Urinary bladder (tissue), 4 donors: ENCODE data around the gene DDX18. TPM values are rescaled to one million over a fixed set of nuclear protein-coding genes. Genes with fewer than 3 reads are reported as not detected.
"Not testable (repeated sequence)": the region's sequence is repeated elsewhere in the genome, so short reads cannot be mapped to it uniquely, and the experiment has no call there.

ENCODE experiments used
- DNase-seq: peaks from one replicate; pipeline ENCODE4 v3.0.0-alpha.2; 2015; ENCODE audit errors: extremely low spot score
- H3K27ac ChIP-seq: one replicate; pipeline ENCODE4 v1.5.1; 2013; ENCODE audit warnings: low read depth, mild to moderate bottlenecking, moderate library complexity
- H3K36me3 ChIP-seq: one replicate; pipeline ENCODE4 v1.6.1; 2013; ENCODE audit warnings: mild to moderate bottlenecking, moderate library complexity; ENCODE audit not compliant: insufficient read depth
- H3K4me1 ChIP-seq: one replicate; pipeline ENCODE4 v1.6.1; 2013; ENCODE audit warnings: mild to moderate bottlenecking, moderate library complexity; ENCODE audit not compliant: insufficient read depth
- H3K4me3 ChIP-seq: one replicate; pipeline ENCODE4 v1.5.1; 2013; ENCODE audit warnings: low read depth, low read length
- WGBS: extraction: QIAGEN DNeasy Blood & Tissue Kit; methylation state at CpG from one replicate; pipeline ENCODE4 v1.1.7; 2013; 5-methylcytosine and 5-hydroxymethylcytosine counted together
- polyA plus RNA-seq: library from polyadenylated mRNA; stranded (reverse); fragments of 200-250 nt; gene quantifications from one replicate; pipeline ENCODE4 v1.2.3, GENCODE V29; 2013
- total RNA-seq: library from RNA; depleted of rRNA; stranded (reverse); fragments of >200 nt; gene quantifications from one replicate; pipeline ENCODE4 v1.2.3, GENCODE V29; 2014
- donor health status: healthy with polysubstance abuse.
- donor health status: healthy.

Gene DDX18
- total and polyA plus RNA-seq, 2 donors: 33.5 to 56.7 TPM

DNA sequence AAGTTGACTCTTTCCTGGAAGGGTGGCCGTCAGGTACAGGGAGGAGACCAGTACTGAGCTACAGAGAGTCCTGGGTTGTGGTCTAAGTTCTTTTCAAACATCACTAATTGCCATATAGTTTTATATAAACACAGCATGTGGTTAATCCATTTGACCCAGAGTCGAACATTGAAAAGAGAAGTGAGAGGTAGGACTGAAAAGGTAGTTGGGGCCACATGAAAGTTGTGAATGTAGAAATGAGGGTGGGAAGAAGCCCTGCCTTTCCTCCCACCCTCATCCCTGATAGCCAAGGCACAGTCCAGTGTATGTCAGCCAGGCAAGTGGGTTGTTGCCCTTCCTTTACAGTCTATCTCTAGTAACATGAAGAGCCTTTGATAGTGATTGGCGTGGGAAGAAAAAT lies 4.4 kb downstream of the DDX18 start:
- DNase-seq: no peak
- no peaks in the 10 kb centered on the region for H3K4me1 ChIP-seq
- peaks cover 12% of the 10 kb centered on the region for H3K36me3 ChIP-seq
- no peak overlapping the region for H3K27ac ChIP-seq
- WGBS: 94% methylated on average over 3 of the region's 3 CpGs
- H3K4me3 ChIP-seq: no peak overlapping the region

GRCh38 chr2:117820444-117820843 lies 6.0 kb downstream of the DDX18 start:
- no peak for DNase-seq
- Histone ChIP-seq H3K4me3 (no peak overlapping the region), H3K27ac (no peak overlapping the region), H3K4me1 (no peaks in the 10 kb centered on the region), H3K36me3 (peaks cover 16% of the 10 kb centered on the region)
- 82% methylated on average over 1 of the region's 1 CpG for WGBS

- no peaks in the 10 kb centered on the region for H3K4me1 ChIP-seq
- DNase-seq: no peak
- peaks cover 23% of the 10 kb centered on the region for H3K36me3 ChIP-seq
- WGBS: 90% methylated on average over 8 of the region's 8 CpGs
- H3K4me3 ChIP-seq: no peak overlapping the region
- no peak overlapping the region for H3K27ac ChIP-seq
Observed at GRCh38 chr2:117825437-117825836, 10.9 kb downstream of the DDX18 start.

DNA sequence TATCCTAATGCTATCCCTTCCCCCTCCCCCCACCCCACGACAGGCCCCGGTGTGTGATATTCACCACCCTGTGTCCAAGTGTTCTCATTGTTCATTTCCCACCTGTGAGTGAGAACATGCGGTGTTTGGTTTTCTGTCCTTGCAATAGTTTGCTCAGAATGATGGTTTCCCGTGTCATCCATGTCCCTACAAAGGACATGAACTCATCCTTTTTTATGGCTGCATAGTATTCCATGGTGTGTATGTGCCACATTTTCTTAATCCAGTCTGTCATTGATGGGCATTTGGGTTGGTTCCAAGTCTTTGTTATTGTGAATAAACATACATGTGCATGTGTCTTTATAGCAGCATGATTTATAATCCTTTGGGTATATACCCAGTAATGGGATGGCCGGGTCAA lies 13.0 kb downstream of the DDX18 start:
- H3K4me3 ChIP-seq, H3K4me1 ChIP-seq, DNase-seq, H3K27ac ChIP-seq: not testable (repeated sequence)
- peaks cover 13% of the 10 kb centered on the region for H3K36me3 ChIP-seq
- over 99% methylated on average over 5 of the region's 5 CpGs for WGBS

- H3K4me1 ChIP-seq: no peaks in the 10 kb centered on the region
- H3K4me3 ChIP-seq: no peak overlapping the region
- peaks cover 13% of the 10 kb centered on the region for H3K36me3 ChIP-seq
- WGBS: 81% methylated on average over 2 of the region's 2 CpGs
- H3K27ac ChIP-seq: no peak overlapping the region
- DNase-seq: no peak
Observed at GRCh38 chr2:117828870-117829269, 14.4 kb downstream of the DDX18 start.

- H3K36me3 ChIP-seq: peaks cover 5% of the 10 kb centered on the region
- DNase-seq: no peak
- WGBS: 89% methylated on average over 1 of the region's 1 CpG
- no peaks in the 10 kb centered on the region for H3K4me1 ChIP-seq
- H3K27ac ChIP-seq: no peak overlapping the region
- H3K4me3 ChIP-seq: no peak overlapping the region
Observed at GRCh38 chr2:117832332-117832731, 17.8 kb downstream of the DDX18 start.

GRCh38 chr2:117832905-117833613 lies 18.6 kb downstream of the DDX18 start:
- H3K4me1 ChIP-seq: no peaks in the 10 kb centered on the region
- H3K4me3 ChIP-seq: no peak overlapping the region
- no peak for DNase-seq
- H3K36me3 ChIP-seq: peaks cover 5% of the 10 kb centered on the region
- H3K27ac ChIP-seq: no peak overlapping the region
- WGBS: 78% methylated on average over 9 of the region's 9 CpGs

- Histone ChIP-seq H3K27ac (no peak overlapping the region), H3K36me3 (peaks cover 3% of the 10 kb centered on the region), H3K4me3 (no peak overlapping the region), H3K4me1 (no peaks in the 10 kb centered on the region)
- DNase-seq: no peak
- 76% methylated on average over 3 of the region's 3 CpGs for WGBS
Observed at GRCh38 chr2:117833911-117834310, 19.4 kb downstream of the DDX18 start.

DNA sequence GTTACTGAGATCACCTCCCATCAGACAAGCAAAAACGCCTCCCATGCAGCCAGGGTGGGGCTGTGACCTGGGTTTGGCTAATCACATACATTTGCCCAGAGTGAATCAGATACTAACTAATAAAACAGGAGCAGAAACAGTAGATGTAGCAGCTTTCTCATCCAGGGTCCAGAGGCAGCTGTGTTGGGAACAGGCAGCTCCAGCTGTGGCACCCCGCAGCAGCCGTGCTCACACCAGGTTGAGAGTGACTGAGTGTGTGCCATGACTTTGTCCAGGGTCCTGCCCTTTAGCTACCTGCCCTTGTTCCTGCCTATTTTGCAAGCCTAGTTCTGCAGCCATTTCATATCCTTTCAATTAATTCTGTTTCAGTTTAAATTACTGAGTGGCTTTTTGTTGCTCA lies 20.5 kb downstream of the DDX18 start:
- Histone ChIP-seq H3K27ac (no peak overlapping the region), H3K36me3 (peaks cover under 1% of the 10 kb centered on the region), H3K4me3 (no peak overlapping the region), H3K4me1 (no peaks in the 10 kb centered on the region)
- no peak for DNase-seq
- 90% methylated on average over 3 of the region's 3 CpGs for WGBS

DNA sequence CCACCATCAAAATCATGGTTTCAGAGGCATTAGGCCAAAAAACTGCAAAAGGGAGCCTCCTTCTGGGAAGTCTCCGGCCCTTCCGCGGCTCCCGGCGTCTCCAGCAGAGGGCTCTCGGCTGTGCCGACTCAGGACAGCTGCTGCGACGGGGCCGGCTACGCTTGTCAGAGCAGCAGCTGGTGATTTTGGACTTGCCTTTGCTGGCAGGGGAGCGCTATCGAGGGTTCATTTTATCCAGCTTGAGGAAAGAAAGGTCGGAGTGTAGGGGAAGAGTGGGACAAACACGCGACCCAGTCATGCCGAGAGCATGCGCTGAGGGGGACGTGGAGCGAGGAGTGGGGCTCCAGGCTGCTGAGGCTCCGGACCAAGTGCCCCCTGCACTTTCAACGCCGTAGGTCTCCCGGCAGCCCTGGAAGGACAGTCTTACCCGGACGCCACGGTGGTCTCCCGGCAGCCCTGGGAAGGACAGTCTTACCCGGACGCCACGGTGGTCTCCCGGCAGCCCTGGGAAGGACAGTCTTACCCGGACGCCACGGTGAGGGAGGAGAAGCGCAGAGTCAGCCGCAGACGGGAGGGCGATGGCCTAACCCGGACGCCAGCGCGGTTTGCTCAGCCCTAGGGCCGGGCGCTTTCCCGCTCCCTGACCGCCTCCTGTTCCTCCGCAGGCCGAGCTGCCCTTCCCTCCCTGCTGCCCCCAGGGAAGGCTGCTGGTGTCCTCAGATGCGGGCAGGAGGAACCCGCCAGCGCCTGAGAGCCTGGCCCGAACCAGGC lies 21.7 kb downstream of the DDX18 start:
- DNase-seq: peak; percentile 48
- Histone ChIP-seq H3K4me3 (peak overlapping the region; percentile 8), H3K4me1 (no peaks in the 10 kb centered on the region), H3K27ac (no peak overlapping the region), H3K36me3 (no peaks in the 10 kb centered on the region)
- WGBS: 4% methylated on average over 53 of the region's 53 CpGs

DNA sequence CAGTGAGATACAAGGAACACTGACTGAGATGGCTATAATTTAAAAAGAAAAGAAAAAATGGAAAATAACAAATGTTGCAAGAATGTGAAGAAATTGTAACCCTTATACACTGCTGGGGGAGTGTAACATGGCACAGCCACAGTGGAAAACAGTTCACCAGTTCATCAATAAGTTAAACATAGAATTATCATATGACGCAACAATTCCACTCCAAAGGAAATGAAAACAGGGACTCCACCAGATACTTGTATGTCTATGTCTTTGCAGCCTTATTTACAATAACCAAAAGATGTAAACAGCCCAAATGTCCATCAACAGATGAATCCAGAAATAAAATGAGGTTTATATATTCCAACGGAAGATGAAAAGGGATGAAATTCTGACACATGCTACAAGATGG lies 30.8 kb downstream of the DDX18 start:
- H3K4me1 ChIP-seq: peaks cover 2% of the 10 kb centered on the region
- no peak for DNase-seq
- no peak overlapping the region for H3K27ac ChIP-seq
- no peak overlapping the region for H3K4me3 ChIP-seq
- WGBS: 85% methylated on average over 2 of the region's 2 CpGs
- no peaks in the 10 kb centered on the region for H3K36me3 ChIP-seq

DNA sequence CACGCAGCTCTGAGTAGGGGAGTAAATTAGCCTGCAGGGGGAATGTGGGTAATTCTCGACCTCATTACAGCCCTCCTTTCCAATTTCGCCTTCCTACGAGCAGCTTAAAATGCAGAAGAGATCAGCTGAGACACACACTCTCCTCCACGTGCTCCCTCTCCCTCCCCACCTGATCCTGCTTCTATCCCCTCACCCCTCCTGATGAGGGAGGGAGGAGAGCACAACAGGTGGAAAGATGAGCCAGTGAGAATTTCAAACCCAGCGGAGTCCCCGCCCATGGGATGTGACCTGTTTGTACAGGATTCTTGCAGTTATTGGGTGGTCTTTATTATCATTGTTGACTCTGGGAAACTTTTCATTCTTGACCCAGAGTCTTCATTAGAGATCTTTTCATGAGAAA lies 35.5 kb downstream of the DDX18 start:
- H3K27ac ChIP-seq: no peak overlapping the region
- WGBS: 9% methylated on average over 7 of the region's 7 CpGs
- H3K36me3 ChIP-seq: no peaks in the 10 kb centered on the region
- H3K4me3 ChIP-seq: no peak overlapping the region
- no peaks in the 10 kb centered on the region for H3K4me1 ChIP-seq
- DNase-seq: no peak

DNA sequence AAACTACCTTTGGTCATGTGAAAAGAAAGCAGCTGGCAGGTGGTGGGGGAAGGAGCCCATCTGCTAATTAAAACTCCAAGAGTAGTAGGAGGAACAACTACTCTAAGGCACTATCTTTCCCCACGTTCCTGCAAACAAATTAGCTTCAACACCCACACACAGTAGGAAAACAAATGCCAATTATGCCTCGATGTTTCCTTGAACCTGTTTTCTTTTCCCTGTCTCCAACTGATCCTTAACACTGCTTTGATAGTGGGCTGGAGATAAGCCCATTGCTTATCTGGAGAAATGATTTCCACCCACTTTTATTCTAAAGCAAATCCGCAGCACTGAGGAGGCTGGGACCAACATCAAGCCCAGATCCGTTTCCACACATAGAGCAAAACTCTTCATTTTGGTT lies 36.0 kb downstream of the DDX18 start:
- Histone ChIP-seq H3K4me3 (no peak overlapping the region), H3K27ac (no peak overlapping the region), H3K4me1 (no peaks in the 10 kb centered on the region), H3K36me3 (no peaks in the 10 kb centered on the region)
- WGBS: 8% methylated on average over 4 of the region's 4 CpGs
- no peak for DNase-seq

GRCh38 chr2:117851969-117852368 lies 37.5 kb downstream of the DDX18 start:
- 47% methylated on average over 3 of the region's 3 CpGs for WGBS
- no peak for DNase-seq
- Histone ChIP-seq H3K27ac (no peak overlapping the region), H3K36me3 (no peaks in the 10 kb centered on the region), H3K4me1 (no peaks in the 10 kb centered on the region), H3K4me3 (no peak overlapping the region)
